ENCODE results near the gene MACO1.

The MACO1 gene

GRCh38 chr1:25428475-25429166 is 2.1 kb upstream of the MACO1 start:
- TF ChIP-seq TAF1 (IDR thresholded peaks at IDR 0.05; ENCODE audit: borderline replicate concordance, insufficient read depth, low read length) = no peak
- no peak for TF ChIP-seq REST (IDR thresholded peaks at IDR 0.05; ENCODE audit: insufficient read depth in 1 of 2, low read depth in 2 of 2, low read length in 2 of 2)
- no peak for TF ChIP-seq SIN3A (IDR thresholded peaks at IDR 0.05; ENCODE audit: borderline replicate concordance, insufficient read depth, low read length)
- no peak for TF ChIP-seq POLR2AphosphoS5 (IDR thresholded peaks at IDR 0.05; ENCODE audit: low read depth, low read length)
- no peak for TF ChIP-seq FOXP2 (optimal IDR thresholded peaks at IDR 0.05; ENCODE audit: borderline replicate concordance, extremely low read depth, extremely low read length, insufficient read depth)

- TF ChIP-seq FOXP2 (optimal IDR thresholded peaks at IDR 0.05; ENCODE audit: borderline replicate concordance, extremely low read depth, extremely low read length, insufficient read depth) = no peak
- no peak for TF ChIP-seq SIN3A (IDR thresholded peaks at IDR 0.05; ENCODE audit: borderline replicate concordance, insufficient read depth, low read length)
- no peak for TF ChIP-seq POLR2AphosphoS5 (IDR thresholded peaks at IDR 0.05; ENCODE audit: low read depth, low read length)
- no peak for TF ChIP-seq REST (IDR thresholded peaks at IDR 0.05; ENCODE audit: insufficient read depth in 1 of 2, low read depth in 2 of 2, low read length in 2 of 2)
- no peak for TF ChIP-seq TAF1 (IDR thresholded peaks at IDR 0.05; ENCODE audit: borderline replicate concordance, insufficient read depth, low read length)
Measured at GRCh38 chr1:25430967-25431881, 527 bp downstream of the MACO1 start.

- TF ChIP-seq SIN3A (IDR thresholded peaks at IDR 0.05; ENCODE audit: borderline replicate concordance, insufficient read depth, low read length) (no peak; the same call in 1 of the 2 replicates), POLR2AphosphoS5 (IDR thresholded peaks at IDR 0.05; ENCODE audit: low read depth, low read length) (no peak), REST (IDR thresholded peaks at IDR 0.05; ENCODE audit: insufficient read depth in 1 of 2, low read depth in 2 of 2, low read length in 2 of 2) (no peak), TAF1 (IDR thresholded peaks at IDR 0.05; ENCODE audit: borderline replicate concordance, insufficient read depth, low read length) (no peak), FOXP2 (optimal IDR thresholded peaks at IDR 0.05; ENCODE audit: borderline replicate concordance, extremely low read depth, extremely low read length, insufficient read depth) (no peak)
Measured at GRCh38 chr1:25431955-25432719, 1.4 kb downstream of the MACO1 start.

GRCh38 chr1:25432749-25433388 is 2.2 kb downstream of the MACO1 start:
- no peak for TF ChIP-seq POLR2AphosphoS5 (IDR thresholded peaks at IDR 0.05; ENCODE audit: low read depth, low read length)
- TF ChIP-seq TAF1 (IDR thresholded peaks at IDR 0.05; ENCODE audit: borderline replicate concordance, insufficient read depth, low read length) = no peak
- no peak for TF ChIP-seq FOXP2 (optimal IDR thresholded peaks at IDR 0.05; ENCODE audit: borderline replicate concordance, extremely low read depth, extremely low read length, insufficient read depth)
- TF ChIP-seq REST (IDR thresholded peaks at IDR 0.05; ENCODE audit: insufficient read depth in 1 of 2, low read depth in 2 of 2, low read length in 2 of 2) = no peak
- no peak for TF ChIP-seq SIN3A (IDR thresholded peaks at IDR 0.05; ENCODE audit: borderline replicate concordance, insufficient read depth, low read length)

All from PFSK-1 (cell line).